K562 (cell line): ENCODE data around the gene GLYATL1. TPM values are rescaled to one million over a fixed set of nuclear protein-coding genes. Genes with fewer than 3 reads are reported as not detected.
A peak's percentile ranks its signal among the peaks of the same experiment; 100 is the strongest.

Source experiments
- ATAC-seq: fragments of 200-7000 bp; cut with Tn5 transposase; 3 replicates; pipeline ENCODE4 v1.9.1; 2020; ENCODE audit warnings: moderate library complexity
- BruUV-seq: library from RNA; stranded (reverse); fragments of 400-500 nt; replicated peaks from 2 replicates; lab custom pipeline; 2021; lab: Mats Ljungman, UMichigan
- CTCF ChIA-PET: fragments of 300-600 bp; formaldehyde crosslinking; extraction: SDS; loops from one replicate; lab custom pipeline; 2021; ENCODE audit warnings: low intra/inter-chr PET ratio; lab: Yijun Ruan, JAX
- POLR2A ChIA-PET: fragments of 300-600, 350-650 bp; sonication (Branson Sonifier 250); formaldehyde crosslinking; extraction: SDS; loops from one replicate; lab custom pipeline; 2021; ENCODE audit warnings: antibody characterized with exemption, inconsistent platforms; lab: Yijun Ruan, JAX
- DNase-seq, 4 experiments: peaks; one replicate each; pipeline versions ENCODE4 v3.0.0 to v3.0.0-alpha.2; 2011 to 2018; ENCODE audit warnings: low spot score in 3 of 4, mixed read lengths in 3 of 4; ENCODE audit errors: extremely low read depth in 1 of 4
- FAIRE-seq: peaks from 2 replicates; lab custom pipeline; 2011; peaks lifted over from hg19 to GRCh38; lab: Jason Lieb, UNC
- H2AFZ ChIP-seq: 2 replicates; pipeline ENCODE4 v1.6.0; 2011; ENCODE audit warnings: low read depth, low read length, control low read depth, inconsistent platforms
- H3K27ac ChIP-seq: fragments of 200-600 bp; 3 replicates; pipeline ENCODE4 v1.8.0; 2011; ENCODE audit warnings: low read depth, mild to moderate bottlenecking, control low read depth, inconsistent platforms, low read length, moderate library complexity, mixed read lengths; ENCODE audit errors: extremely low read depth
- H3K27me3 ChIP-seq, 2 experiments: fragments of 300-600 bp in 1 of 2; 2 replicates in 1 of 2; 3 replicates in 1 of 2; pipeline versions ENCODE4 v1.6.0 to v1.8.0; 2011; ENCODE audit warnings: inconsistent platforms in 2 of 2, low read length in 2 of 2, mild to moderate bottlenecking in 1 of 2, mixed read lengths in 1 of 2, moderate library complexity in 1 of 2; ENCODE audit not compliant: control insufficient read depth in 2 of 2, insufficient read depth in 2 of 2
- H3K36me3 ChIP-seq: fragments of 300-600 bp; 3 replicates; pipeline ENCODE4 v1.8.0; 2011; ENCODE audit warnings: mild to moderate bottlenecking, low read length, inconsistent platforms; ENCODE audit not compliant: control insufficient read depth, insufficient read depth
- H3K4me1 ChIP-seq, 2 experiments: fragments of 200-600 bp in 1 of 2; replicated peaks in 1 of 2; 2 replicates in 1 of 2; 3 replicates in 1 of 2; pipeline versions ENCODE4 v1.5.1 to v1.8.0; 2011; ENCODE audit warnings: inconsistent platforms in 2 of 2, low read length in 2 of 2, mild to moderate bottlenecking in 1 of 2, mixed read lengths in 1 of 2, moderate library complexity in 1 of 2; ENCODE audit not compliant: control insufficient read depth in 2 of 2, insufficient read depth in 2 of 2
- H3K4me2 ChIP-seq: 2 replicates; pipeline ENCODE4 v1.6.1; 2011; ENCODE audit warnings: low read length, control low read depth, inconsistent platforms, mixed read lengths; ENCODE audit not compliant: insufficient read depth
- H3K4me3 ChIP-seq: fragments of 200-600 bp; sonication (generic), shearing (Covaris generic); 2 replicates; pipeline ENCODE4 v1.5.1; 2016; ENCODE audit warnings: control low read depth, inconsistent platforms
- H3K79me2 ChIP-seq: fragments of 200-600 bp; 3 replicates; pipeline ENCODE4 v1.8.0; 2011; ENCODE audit warnings: low read length, inconsistent platforms; ENCODE audit not compliant: control insufficient read depth, insufficient read depth
- H3K9ac ChIP-seq, 2 experiments: 2 replicates each; pipeline versions ENCODE4 v1.6.0 to v1.6.1; 2011; ENCODE audit warnings: low read depth in 2 of 2, low read length in 2 of 2, control low read depth in 1 of 2, inconsistent platforms in 1 of 2, mild to moderate bottlenecking in 1 of 2, mixed read lengths in 1 of 2; ENCODE audit not compliant: insufficient read depth in 1 of 2
- H3K9me1 ChIP-seq: one replicate; pipeline ENCODE4 v1.6.0; 2011; ENCODE audit warnings: inconsistent platforms, mild to moderate bottlenecking, low read length, moderate library complexity; ENCODE audit not compliant: control insufficient read depth, insufficient read depth
- H3K9me3 ChIP-seq: replicated peaks from 2 replicates; pipeline ENCODE4 v1.5.1; 2011; ENCODE audit warnings: low read depth, low read length, inconsistent platforms; ENCODE audit not compliant: control insufficient read depth, insufficient read depth
- H4K20me1 ChIP-seq: replicated peaks from 2 replicates; pipeline ENCODE4 v1.6.1; 2011; ENCODE audit warnings: low read length, inconsistent platforms, mixed read lengths; ENCODE audit not compliant: control insufficient read depth, insufficient read depth
- DACH1 ChIP-seq: fragments of 450-650 bp; IDR thresholded peaks from 2 replicates; pipeline ENCODE4 v1.6.1; 2018; ENCODE audit not compliant: partially characterized antibody
- FOXJ2 ChIP-seq: fragments of 200-800 bp; sonication (Bioruptor generic); IDR thresholded peaks from 2 replicates; pipeline ENCODE4 v1.6.1; 2016; ENCODE audit warnings: missing genetic modification characterization, missing compliant biosample characterization
- NFYB ChIP-seq: IDR thresholded peaks from 2 replicates; pipeline ENCODE4 v1.6.1; 2011; ENCODE audit warnings: mild to moderate bottlenecking, moderate library complexity; ENCODE audit not compliant: insufficient read length; ENCODE audit errors: extremely low read depth
- PRMT5 ChIP-seq: sonication (generic); formaldehyde crosslinking; IDR thresholded peaks from 2 replicates; pipeline ENCODE4 v1.5.0; 2020; ENCODE audit warnings: missing genetic modification reagents
- RHOXF2B ChIP-seq: fragments of 250-450 bp; sonication (Bioruptor Pico); conservative IDR thresholded peaks from 2 replicates; pipeline ENCODE4 v1.5.1; 2021
- TRIM28 ChIP-seq: fragments of 450-650 bp; IDR thresholded peaks from 2 replicates; pipeline ENCODE4 v1.6.1; 2017
- ZFX ChIP-seq: sonication (generic); formaldehyde crosslinking; IDR thresholded peaks from 2 replicates; pipeline ENCODE4 v1.8.0; 2022; ENCODE audit warnings: mild to moderate bottlenecking, missing genetic modification reagents, moderate library complexity
- ZNF121 ChIP-seq: sonication (generic); formaldehyde crosslinking; conservative IDR thresholded peaks from 2 replicates; pipeline ENCODE4 v1.8.0; 2022; ENCODE audit warnings: missing genetic modification reagents
- ZNF507 ChIP-seq: conservative IDR thresholded peaks from 2 replicates; pipeline ENCODE4 v1.6.1; 2017; ENCODE audit warnings: missing genetic modification characterization, missing compliant biosample characterization
- ZZZ3 ChIP-seq: fragments of 450-650 bp; IDR thresholded peaks from 2 replicates; pipeline ENCODE4 v1.6.1; 2016; ENCODE audit warnings: antibody characterized with exemption, mild to moderate bottlenecking, moderate library complexity
- WGBS: fragments of 100-300 bp; shearing (Covaris generic); methylation state at CpG from one replicate; pipeline ENCODE4 v1.1.6; 2016; ENCODE audit warnings: low coverage, mixed read lengths; ENCODE audit not compliant: insufficient coverage; ENCODE audit errors: missing lambda C conversion rate; 5-methylcytosine and 5-hydroxymethylcytosine counted together
- in situ Hi-C: fragments of 300-500 bp; cut with MboI; formaldehyde crosslinking; loops from 4 replicates; pipeline ENCODE4 v1.15.0; 2018; ENCODE audit warnings: inconsistent platforms, mixed read lengths
- intact Hi-C: fragments of 100-400 bp; cut with micrococcal nuclease; formaldehyde crosslinking; loops from 2 replicates; pipeline ENCODE4 v1.14.2; 2022
- polyA plus RNA-seq, 8 experiments: library from polyadenylated mRNA; depleted of rRNA in 4 of 8; stranded (reverse) in 5 of 8; unstranded in 3 of 8; fragments of >200 nt; fragmentation: Nextera tagmentation in 2 of 8; fragmentation: Illumina TruSeq in 1 of 8; extraction: Ambion mirVana in 2 of 8; extraction: Trizol in 1 of 8; gene quantifications; 2 replicates each; pipeline versions ENCODE4 v1.2.1 to v1.2.3, GENCODE V29; 2011 to 2014; ENCODE audit warnings: inconsistent platforms in 1 of 8, missing spikeins in 1 of 8
- total RNA-seq, 7 experiments: library from RNA; depleted of rRNA in 6 of 7; stranded (reverse); fragments of >200 nt in 6 of 7; fragmentation: Illumina TruSeq in 2 of 7; extraction: Trizol in 2 of 7; gene quantifications; 2 replicates each; pipeline versions ENCODE4 v1.2.1 to v1.2.3, GENCODE V29; 2011 to 2021; ENCODE audit warnings: low replicate concordance in 1 of 7

The GLYATL1 gene
- total and polyA plus RNA-seq, 9 of the 15 experiments (the other 6 are each of a cell fraction or from before 2014, with no cell fraction given) = not detected

GRCh38 chr11:58917159-58917783 lies 22.0 kb upstream of the GLYATL1 start:
- no peaks in the 10 kb centered on the region for H3K9me1 ChIP-seq
- no peak for ATAC-seq
- CTCF ChIA-PET = no interaction called here
- H4K20me1 ChIP-seq = no peaks in the 10 kb centered on the region
- no peak overlapping the region for H2AFZ ChIP-seq
- no peaks in the 10 kb centered on the region for H3K79me2 ChIP-seq
- no peaks in the 10 kb centered on the region for H3K27me3 ChIP-seq
- H3K4me2 ChIP-seq = no peak overlapping the region
- intact Hi-C loops = no loop called here
- H3K9ac ChIP-seq = no peak overlapping the region
- in situ Hi-C loops = no loop called here
- no peaks in the 10 kb centered on the region for H3K4me1 ChIP-seq
- H3K9me3 ChIP-seq = no peaks in the 10 kb centered on the region
- 0% methylated on average over 2 of the region's 3 CpGs for WGBS
- TF ChIP-seq ZZZ3 (no peak), NFYB (no peak), RHOXF2B (CRISPR knock-in tag) (no peak), TRIM28 (peak; percentile 49; the same call in 1 of the 2 replicates), ZNF121 (no peak), PRMT5 (CRISPR knock-in tag) (no peak), ZFX (CRISPR knock-in tag) (no peak), ZNF507 (tag) (no peak), DACH1 (no peak), FOXJ2 (0 out of 2 replicates have a peak, but pooled peaks have one; percentile 25)
- TF ChIP-seq, all 486 proteins: peak for 2
- POLR2A ChIA-PET = no interaction called here
- Histone ChIP-seq H3K36me3 (no peaks in the 10 kb centered on the region), H3K27ac (no peak overlapping the region), H3K4me3 (no peak overlapping the region)
- FAIRE-seq (no peak), DNase-seq (no peak)
- BruUV-seq = no TSS peak
